ENCODE results near the gene PTPRG.

DNA sequence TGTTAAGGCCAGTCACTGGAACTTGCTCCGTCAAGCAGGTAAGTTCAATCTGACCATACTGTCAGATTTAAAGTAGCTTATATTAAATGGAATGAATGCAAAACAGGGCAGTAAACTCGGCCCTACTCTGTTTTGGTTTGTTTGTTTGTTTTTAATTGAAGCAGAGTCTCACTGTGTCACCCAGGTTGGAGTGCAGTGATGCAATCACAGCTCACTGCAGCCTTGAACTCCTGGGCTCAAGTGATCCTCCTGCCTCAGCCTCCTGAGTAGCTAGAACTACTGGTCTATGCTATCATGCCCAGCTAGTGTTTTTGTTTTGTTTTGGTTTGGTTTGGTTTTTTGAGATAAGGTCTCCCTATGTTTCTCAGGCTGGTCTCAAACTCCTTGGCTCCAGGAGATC is 507.0 kb downstream of the PTPRG start:
- TF ChIP-seq, protein P1, sequence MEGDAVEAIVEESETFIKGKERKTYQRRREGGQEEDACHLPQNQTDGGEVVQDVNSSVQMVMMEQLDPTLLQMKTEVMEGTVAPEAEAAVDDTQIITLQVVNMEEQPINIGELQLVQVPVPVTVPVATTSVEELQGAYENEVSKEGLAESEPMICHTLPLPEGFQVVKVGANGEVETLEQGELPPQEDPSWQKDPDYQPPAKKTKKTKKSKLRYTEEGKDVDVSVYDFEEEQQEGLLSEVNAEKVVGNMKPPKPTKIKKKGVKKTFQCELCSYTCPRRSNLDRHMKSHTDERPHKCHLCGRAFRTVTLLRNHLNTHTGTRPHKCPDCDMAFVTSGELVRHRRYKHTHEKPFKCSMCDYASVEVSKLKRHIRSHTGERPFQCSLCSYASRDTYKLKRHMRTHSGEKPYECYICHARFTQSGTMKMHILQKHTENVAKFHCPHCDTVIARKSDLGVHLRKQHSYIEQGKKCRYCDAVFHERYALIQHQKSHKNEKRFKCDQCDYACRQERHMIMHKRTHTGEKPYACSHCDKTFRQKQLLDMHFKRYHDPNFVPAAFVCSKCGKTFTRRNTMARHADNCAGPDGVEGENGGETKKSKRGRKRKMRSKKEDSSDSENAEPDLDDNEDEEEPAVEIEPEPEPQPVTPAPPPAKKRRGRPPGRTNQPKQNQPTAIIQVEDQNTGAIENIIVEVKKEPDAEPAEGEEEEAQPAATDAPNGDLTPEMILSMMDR (IDR thresholded peaks at IDR 0.05): no peak
- TF ChIP-seq POLR2A (IDR thresholded peaks at IDR 0.05; ENCODE audit: low read depth): no peak

All from esophagus muscularis mucosa (tissue), 3 donors.